SH-SY5Y (cell line): Measurements from ENCODE around the gene COL4A6.

Experiments
- GATA2 ChIP-seq: IDR thresholded peaks from 2 replicates; pipeline ENCODE4 v1.6.1; 2011; ENCODE audit warnings: mild to moderate bottlenecking, low read depth, low read length
- GATA3 ChIP-seq: IDR thresholded peaks from 2 replicates; pipeline ENCODE4 v1.6.1; 2011; ENCODE audit warnings: low read depth, mild to moderate bottlenecking, low read length, moderate library complexity

DNA sequence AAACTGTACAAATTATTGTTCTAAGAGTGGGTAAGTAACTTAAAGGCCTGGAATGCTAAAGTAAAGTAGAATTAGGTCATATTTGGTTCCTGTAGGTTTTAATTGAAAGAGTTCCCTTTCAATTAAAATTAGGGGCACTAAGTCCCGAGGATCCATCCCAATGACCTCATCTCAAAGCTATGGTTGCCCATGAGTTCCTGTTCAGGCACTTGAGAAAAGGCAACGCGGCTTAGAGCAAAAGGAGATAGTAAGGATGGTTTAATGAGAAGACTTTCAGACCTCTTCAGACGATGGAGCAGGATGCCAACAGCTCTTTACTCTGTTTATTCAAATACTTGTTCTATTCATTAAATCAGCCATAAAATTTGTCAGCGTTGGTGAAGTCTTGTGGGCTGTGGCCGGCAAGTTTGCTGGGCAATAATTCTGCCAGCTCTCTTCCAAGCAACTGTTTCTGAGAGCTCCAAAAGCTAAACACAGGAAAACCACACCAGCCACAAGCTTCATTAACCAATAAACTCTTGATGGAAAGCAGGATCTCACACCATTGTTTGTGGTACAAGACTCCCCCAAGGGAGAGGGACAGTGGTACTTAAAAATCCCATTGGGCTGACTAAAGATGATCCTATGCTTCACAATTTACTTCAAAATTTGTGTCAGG lies 167.4 kb downstream of the COL4A6 start:
- TF ChIP-seq GATA3, result no peak
- no peak for TF ChIP-seq GATA2
